HG03066 (cell line): ENCODE measurements around the gene IFTAP.

Source experiments
- ATAC-seq: cut with Tn5 transposase; IDR thresholded peaks from one replicate; pipeline ENCODE4 v1.9.1; 2021; ENCODE audit warnings: low read depth; ENCODE audit not compliant: unreplicated experiment

IFTAP gene

DNA sequence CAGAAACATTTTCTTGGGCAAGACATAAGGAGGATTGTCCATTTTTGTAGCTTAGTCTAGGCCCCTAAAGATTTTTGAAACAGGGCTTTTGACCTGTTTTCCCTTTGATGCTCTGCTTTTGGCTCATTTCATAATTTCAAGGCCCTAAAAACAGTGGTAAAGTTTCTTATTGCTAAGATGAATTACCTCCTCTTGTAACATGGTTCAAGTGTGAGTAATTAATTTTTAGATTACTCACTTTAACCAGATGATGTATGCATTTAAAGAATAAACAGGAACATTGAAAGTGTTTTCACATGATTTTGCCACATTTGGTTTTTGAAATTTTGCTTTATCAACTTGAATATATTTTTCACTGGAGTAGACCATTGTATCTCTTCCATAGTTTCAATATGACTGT lies 2.6 kb downstream of the IFTAP start:
- no peak for ATAC-seq

DNA sequence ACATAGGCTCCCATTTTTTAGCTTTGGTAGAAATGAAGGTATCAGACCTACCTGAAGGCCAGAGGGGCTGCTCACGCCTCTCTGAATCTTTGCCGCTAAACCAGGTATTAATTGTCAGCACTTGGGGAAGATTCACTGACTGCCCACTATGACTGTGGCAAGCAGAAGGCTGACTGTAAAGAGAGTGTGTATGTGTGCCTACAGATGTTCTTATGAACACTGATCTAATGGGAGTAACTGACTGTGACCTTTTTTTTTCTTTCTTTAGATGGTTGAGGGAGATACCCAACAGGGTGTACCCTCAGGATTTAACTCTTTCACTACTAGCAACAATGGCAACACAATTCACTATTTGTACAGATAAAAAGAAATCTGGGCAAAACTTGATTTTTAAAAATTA lies 3.7 kb downstream of the IFTAP start, which contains the start of gene RAG2:
Gene RAG2, minus strand, starts transcription at position 186 of the 400 bp plus-strand sequence. CDS start 4,068 bp downstream, outside the sequence.
- no peak for ATAC-seq

DNA sequence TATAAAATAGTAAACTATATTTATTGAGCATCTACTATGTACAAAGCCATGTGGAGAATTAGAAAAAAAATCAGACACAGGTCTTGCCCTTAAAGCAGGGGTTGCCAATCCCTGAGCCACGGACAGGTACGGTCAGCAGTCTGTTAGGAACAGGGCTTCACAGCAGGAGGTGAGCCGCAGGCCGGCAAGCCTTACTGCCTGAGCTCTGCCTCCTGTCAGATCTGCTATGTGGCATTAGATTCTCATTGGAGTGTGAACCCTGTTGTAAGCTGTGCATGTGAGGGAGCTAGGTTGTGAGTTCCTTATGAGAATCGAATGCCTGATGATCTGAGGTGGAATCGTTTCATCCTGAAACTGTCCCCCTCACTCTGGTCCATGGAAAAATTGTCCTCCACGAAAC lies 5.9 kb downstream of the IFTAP start:
- ATAC-seq: no peak

DNA sequence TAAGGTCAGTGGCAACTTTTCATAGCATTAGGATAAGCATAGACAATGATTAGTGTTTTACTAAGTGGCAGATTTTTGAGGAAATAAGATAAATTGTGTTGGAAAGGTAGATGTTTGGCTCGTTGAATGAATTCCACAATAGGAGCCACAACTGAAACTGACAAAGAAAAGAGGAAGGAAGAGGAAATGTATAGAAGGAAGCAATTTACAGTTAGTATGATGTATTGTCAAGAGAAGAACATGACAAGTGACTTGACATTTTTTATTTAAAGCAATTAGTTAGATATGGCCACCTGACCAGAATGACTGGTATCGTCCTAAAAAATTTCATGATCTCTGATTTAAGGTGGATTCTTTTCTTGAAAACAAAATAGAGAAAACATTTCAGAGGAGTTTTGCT lies 6.9 kb downstream of the IFTAP start:
- ATAC-seq: no peak

DNA sequence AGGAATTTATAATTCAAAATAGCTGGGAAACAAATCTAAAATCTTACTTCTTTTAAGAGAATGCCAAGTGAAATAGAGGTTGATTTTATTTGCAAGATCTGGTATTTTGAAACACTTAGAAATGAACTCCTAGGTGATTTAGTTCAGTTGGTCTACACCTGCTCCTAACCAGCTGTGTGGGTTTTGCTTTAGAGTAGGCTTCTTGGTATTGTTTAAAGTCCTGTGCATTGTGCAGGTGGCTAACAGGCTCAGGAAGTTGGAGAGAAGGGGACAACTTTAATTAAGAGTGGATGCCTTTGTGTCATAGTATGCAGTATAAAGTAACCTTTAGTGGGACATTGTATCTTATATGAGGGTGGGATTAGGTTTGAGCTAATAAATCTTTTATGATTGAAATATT lies 7.8 kb downstream of the IFTAP start:
- no peak for ATAC-seq

DNA sequence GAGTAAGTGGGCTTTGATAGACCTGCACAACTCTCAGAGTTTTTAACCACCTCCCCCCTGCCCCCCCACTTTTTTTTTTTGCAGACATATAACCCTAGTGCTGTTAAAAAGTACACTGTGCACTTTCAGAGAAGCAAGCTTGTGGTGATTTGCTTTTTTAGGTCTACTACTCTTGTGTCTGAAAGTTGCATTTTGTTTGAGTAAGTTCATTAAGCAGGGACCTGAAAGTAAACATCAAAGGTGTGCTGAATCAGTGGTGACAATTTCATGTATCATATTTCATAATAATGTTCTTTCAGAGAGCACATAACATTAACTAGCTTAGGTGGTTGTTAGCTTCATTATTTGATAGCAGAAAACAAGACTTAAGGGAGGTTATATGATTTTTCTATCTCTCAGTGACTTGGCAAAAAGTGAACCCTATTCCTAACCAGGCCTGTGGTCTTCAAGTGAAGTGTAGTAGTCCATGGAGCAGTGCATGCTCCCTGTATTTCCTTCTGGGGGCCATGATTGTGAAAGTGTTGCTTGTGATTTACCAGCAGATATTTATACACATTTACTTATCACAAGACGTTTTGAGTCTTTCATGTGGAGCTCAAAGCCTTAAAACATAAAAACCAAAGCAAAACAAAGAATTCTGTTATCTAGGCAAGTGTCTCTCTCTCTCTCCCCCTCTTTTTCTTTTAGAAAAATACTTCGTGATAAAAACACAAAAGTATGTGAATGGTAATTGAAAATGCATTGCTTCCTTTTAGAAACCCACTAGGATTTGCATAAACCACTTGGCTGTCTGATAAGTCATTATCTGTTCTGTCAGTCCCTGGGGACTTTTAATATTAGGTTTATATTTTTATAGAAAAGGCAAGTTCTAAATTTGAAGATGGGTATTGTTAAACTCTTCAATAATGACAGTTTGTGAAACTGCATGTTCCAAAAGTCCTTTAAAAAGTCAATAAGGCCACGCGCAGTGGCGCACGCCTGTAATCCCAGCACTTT lies 11.2 kb downstream of the IFTAP start:
- ATAC-seq: peak; percentile 79

DNA sequence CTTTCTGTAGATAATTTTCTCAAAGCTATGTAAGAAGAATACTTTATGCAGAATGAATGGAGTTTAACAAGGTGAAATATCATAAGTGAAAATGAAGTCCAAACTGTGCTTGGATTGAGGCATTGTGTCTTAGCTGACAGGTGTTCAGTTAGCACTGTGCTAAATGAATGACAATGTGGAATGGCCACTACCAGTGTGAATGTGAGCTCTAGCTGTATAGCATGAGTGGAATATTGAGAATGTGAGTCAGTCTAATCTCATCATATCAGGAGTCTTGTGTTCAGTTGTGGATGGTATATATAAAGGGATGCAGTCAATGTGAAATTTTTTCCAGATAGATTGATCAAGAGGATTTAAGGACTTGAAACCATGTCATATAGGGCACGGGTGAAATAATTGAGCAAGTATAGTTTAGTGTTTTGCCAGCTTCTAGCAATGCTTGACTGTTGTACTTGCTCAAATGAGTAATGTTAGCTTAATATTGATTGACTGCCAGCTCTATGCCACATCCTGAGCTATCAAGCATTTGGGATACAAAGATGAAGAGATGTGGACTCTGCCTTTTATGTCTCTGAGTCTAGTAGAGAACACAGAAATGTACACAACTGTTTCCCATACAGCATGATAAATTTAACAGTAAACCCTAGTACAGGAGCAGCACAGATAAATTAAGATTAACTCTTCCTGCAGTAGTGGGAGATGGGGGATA lies 14.3 kb downstream of the IFTAP start:
- ATAC-seq: no peak

DNA sequence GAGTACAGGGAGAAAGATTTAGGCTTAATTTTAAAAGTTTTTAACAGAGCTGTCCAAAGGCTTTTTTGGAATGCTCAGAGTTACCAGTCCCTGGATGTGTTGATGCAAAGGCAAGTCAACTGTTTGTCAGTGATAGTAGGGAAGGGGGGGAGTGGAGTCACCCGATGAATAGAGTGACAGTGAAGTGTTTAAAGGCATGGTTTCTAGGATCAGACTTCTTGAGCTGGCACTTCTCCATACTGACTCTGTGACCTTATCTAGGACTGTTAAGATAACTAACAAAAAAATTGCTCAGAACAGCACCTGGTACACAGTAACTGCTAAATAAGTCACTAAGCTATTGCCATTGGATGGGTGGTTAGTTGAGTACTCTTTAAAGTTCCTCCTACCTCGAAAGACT lies 15.1 kb downstream of the IFTAP start:
- no peak for ATAC-seq

DNA sequence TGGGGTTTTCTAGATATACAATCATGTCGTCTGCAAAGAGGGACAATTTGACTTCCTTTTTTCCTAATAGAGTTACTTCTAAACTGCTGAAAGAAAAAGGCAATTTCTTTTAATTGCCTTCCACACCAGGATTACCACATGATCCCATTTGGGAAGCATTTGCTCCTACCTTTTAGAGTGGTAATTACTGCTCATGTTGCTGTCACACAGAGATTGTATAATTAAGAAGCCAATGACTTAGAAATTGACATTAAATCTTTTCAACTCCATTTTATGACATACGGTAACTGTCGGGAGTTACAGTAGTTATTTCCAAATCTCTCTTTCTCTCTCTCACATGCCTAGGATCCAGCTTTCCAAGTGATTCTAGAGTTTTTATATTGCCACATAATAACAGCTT lies 21.5 kb downstream of the IFTAP start:
- no peak for ATAC-seq

DNA sequence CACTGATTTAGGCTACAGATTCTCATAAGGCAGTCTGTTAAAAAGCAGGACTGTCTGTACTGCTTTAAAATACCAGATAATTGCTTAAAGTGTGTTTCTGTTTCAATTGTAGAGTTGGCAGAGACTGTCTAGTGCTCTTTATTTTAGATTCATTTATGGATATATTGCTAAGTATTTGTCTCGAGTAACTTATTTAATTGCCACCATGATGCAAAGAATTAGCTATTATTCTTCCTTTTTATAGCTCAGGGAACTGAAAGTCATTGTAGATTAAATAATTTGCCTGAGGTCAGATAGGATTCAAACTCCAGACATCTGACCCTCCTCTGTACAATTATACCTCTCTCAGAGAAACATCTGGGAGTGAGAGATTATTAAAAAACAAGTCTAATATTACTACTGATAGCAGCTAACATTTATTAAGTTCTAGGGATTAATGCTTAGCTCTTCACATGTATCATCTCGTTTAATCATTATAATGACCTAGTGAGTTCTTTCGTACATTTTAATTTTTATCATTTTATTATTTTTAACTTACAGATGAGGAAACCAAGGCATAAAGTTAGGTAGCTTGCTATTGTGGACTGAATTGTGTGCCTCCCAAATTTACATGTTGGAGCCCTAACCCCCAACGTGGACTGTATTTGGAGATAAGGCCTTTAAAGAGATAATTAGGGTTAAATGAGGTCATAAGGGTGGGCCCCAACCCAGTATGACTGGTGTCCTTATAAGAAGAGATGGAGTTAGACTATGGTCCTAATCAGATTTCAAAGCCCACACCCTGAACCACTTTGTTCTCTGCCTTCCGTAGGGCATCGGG lies 23.5 kb downstream of the IFTAP start:
- no peak for ATAC-seq

DNA sequence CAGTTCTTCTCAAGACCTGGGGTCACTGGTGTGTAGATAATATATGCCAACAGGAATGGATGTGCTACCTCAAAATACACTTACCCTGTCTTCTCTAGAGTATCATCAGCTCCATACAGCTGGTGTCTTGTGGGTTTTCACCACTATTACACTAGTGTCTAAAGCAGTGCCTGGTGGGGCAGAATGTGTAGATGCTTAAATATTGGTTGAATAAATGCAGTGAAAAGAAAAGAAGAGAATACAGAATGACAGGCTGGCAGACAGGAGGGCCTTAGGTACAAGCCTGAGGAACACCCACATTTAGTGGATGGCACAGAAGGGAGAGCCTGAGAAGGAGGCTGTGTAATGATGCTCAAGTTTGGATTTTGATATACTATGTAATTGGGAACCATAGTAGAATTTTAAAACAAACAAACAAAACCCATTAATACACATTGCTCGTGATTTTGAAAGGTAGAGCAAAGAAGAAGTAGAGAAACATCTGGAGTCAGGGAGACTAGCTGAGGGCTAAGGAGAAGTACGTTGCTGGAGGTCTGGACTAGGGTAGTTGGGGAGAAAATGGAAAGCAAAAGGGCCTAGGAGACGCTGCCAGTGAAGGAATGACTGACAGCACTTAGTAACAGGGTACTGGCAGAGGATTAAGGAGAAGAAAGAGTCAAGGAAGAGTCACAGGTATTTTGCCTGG lies 24.2 kb downstream of the IFTAP start:
- no peak for ATAC-seq

DNA sequence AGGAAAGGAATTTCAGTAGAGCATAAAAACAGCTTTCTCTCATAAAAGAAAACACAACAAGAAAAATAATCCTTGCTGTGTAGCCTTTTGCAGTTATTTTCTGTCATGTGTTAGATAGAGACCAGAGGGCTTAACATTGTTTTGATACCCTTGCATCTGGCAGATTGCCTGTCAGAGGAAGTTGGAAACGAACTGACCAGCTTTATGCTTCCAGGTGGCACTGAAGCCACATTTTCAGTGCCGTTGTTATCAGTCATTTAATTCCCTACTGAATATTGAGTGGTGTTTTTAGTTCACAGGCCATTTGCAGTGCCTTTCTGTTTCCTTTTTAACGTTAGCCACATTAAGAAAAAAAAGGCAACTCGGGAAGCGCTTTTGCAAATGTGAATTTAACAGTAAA lies 25.2 kb downstream of the IFTAP start:
- no peak for ATAC-seq

DNA sequence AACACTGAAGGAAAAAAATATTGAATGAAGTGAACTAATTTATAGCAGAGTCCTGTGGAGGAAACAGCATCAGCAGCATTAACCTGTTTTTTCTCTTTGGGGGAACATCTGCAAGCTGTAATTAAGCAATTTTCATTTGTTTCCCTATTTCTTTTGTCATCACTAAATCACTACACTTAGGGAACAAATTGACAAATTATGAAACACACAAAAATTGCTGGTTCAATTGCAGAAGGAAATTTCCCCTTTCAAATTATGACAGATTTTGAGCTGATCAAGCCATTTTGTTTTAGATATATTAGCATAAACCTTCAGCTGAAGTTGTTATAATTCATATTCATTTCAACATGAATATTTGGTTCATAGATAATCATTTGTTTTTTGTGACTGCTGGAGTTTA lies 25.9 kb downstream of the IFTAP start:
- ATAC-seq: no peak

DNA sequence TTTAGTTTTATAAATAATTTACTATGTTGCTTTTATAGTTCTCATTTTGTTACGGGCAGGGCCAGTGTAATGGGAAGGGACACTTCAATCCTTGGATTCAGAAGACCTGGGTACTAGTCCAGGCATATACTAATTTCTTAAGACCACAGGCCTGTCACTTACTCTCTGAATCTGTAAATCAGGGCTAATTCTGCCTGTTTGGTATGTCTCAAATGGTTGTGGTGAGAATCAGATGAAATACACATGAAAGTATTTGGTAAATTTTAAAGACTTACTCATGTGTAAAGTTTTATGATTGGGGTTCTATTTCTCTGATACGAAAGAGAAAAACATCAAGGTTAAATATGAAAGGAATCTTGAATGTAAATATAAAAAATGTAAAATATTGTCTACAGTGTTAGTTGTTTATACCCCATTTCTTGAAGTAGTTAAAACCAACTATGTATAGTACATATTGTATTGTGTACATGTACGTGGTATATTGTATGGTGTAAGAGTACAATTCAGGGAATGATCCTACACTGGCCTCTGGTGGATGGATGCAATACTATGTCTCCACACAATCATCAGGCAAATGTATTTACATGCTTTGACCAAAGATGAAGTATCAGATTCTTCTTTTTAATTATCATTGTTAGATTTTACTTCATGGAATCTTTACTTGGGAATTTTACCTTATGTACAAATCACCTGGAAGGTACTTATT lies 28.3 kb downstream of the IFTAP start:
- no peak for ATAC-seq

DNA sequence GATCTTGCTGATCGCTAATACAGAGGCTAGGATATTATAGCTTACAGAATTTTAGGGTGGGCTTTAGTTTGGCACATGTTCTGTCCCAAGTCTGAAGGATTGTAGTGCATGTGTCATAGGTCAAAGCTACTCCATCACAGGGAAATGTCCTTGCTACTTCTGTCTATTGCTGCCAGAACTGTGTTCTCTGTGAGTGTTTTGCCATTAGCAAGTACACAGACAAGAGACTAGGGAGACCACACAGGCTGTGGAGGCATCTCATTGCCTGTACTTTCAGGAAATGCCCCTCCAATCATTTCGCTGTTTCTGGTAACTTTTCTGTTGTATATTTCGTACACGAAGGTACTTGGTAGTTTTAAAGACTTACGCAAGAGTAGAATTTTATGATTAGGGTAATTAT lies 29.2 kb downstream of the IFTAP start:
- ATAC-seq: no peak

DNA sequence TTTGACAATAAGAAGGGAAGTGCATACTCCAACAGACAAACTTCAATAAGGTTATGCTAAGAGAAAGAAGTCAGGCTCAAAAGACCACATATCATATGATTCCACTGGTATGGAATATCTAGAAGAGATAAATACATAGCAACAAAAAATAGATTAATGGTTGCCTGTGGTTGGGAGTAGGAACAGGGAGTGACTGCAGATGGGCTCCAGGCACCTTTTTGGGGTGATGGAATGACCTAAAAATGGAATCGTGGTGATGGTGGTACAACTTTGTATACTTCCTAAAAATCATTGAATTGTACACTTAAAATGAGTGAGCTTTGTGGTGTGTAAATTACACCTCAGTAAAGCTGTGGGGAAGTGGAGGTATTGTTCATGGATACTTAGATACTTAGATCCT lies 32.7 kb downstream of the IFTAP start:
- ATAC-seq: no peak

DNA sequence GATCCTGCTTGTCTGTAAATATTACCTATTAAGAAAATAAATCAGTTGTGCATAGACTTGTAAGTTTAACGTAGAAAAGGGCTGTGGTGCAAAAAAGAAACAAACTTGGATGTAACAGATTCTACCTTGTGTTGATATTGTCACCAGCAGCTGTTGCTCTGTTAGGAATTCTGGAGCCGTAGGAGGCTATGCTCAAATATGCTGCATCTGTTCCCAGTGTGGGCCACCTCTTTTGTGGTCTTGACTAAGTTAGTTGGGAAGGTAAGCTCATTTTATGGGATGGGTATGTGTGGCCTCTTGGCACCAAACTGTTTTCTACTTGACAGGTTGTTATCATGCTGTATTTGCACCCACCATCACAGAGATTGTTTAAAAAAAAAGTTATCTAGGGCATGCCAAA lies 33.2 kb downstream of the IFTAP start:
- no peak for ATAC-seq

DNA sequence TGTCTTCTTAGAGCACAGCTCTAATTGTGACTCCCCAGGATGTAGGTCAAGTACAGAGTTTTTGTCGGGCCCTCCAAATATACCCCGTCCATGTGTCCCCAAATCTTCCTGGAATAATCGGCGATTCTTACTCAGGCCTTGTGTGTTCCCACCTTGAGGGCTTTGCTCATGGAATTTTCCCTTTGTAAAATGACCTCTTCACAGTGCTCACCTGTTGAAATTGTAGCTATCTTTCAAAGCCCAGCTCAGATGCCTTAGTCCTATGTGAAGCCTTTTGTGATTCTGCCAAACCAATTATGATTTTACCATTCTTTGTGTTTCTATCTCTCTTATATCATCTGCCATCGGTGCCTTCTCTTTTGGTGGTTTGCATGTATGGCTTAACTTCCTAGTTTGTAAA lies 33.8 kb downstream of the IFTAP start:
- no peak for ATAC-seq

DNA sequence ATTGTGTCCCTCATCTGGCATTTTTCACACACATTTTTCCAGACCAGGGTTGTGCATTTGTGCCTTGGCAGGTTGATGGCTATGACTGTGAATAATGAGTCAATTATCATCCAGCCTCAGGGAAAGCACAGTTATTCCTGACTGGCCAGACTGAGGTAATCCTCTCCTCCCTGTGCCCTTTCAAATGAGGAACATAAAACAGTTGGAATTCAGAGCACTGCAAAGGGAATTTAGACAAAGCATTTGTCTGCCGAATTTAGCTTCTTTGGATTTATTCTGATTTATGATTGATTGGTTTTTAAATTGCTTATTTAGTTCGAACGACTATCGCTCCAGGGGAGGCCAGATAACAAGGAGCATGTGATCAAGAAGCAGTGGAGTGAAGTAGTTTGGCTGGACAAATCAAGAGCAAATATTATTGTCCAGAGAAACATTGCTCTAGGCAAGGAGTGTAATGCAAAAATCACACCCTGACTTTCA lies 34.5 kb downstream of the IFTAP start:
- no peak for ATAC-seq

DNA sequence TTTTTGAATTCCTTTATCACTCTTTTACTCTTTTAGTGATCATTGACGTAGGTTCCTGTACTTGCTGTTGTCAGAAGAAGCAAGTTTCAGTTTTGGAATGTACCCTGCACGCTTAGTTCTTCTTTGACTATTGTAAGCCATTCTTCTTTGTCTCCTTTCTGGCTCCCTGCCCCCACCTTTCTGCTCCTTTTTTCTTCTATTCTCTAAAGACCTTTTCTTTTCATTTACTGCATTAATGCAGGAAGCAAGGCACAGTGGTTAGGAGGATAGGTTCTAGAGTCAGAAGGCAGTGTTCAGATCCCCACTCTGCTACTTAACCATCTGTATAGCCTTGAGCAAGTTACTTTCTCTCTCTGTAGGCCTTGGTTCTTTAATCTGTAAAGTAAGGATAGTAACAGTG lies 37.5 kb downstream of the IFTAP start:
- ATAC-seq: no peak
